ENCODE results near the gene SFXN3.

DNA sequence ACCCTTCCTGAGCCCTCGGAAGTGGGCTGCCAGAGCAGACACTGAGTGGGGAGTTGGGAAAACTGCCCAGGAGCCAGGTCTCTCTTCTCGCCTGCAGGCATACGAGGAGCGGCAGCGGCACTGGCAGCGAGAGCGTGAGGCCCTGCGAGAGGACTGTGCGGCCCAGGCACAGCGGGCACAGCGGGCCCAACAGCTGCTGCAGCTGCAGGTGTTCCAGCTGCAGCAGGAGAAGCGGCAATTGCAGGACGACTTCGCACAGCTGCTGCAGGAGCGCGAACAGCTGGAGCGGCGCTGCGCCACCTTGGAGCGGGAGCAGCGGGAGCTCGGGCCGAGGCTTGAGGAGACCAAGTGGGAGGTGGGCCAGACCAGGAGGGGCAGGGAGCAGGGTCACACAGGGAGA lies 25.7 kb upstream of the SFXN3 start:
- TF ChIP-seq, protein P1, sequence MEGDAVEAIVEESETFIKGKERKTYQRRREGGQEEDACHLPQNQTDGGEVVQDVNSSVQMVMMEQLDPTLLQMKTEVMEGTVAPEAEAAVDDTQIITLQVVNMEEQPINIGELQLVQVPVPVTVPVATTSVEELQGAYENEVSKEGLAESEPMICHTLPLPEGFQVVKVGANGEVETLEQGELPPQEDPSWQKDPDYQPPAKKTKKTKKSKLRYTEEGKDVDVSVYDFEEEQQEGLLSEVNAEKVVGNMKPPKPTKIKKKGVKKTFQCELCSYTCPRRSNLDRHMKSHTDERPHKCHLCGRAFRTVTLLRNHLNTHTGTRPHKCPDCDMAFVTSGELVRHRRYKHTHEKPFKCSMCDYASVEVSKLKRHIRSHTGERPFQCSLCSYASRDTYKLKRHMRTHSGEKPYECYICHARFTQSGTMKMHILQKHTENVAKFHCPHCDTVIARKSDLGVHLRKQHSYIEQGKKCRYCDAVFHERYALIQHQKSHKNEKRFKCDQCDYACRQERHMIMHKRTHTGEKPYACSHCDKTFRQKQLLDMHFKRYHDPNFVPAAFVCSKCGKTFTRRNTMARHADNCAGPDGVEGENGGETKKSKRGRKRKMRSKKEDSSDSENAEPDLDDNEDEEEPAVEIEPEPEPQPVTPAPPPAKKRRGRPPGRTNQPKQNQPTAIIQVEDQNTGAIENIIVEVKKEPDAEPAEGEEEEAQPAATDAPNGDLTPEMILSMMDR (IDR thresholded peaks at IDR 0.05): no peak
- no peak for TF ChIP-seq POLR2A (IDR thresholded peaks at IDR 0.05)

Measured in heart left ventricle (tissue), 13 donors.